Stimulated activated CD8-positive, alpha-beta memory T cell treated with anti-CD3 and anti-CD28 coated beads, Interleukin-15, amount 100 ng/mL, for 48 hours (primary cell): ENCODE measurements around the gene GTF3A.
"Not testable (repeated sequence)": the region's sequence is repeated elsewhere in the genome, so short reads cannot be mapped to it uniquely, and the experiment has no call there.

Experiments
- DNase-seq, 2 donors: peaks; one replicate each; pipeline ENCODE4 v3.0.0-alpha.2; 2020; ENCODE audit warnings: low read depth in 2 of 2

GTF3A gene

GRCh38 chr13:27424246-27425157 is at the start of gene GTF3A:
Gene GTF3A (plus strand): TSS chr13:27424619.
- peak; percentile 82 to 83 for DNase-seq

GRCh38 chr13:27374650-27375049 is 49.8 kb upstream of the GTF3A start:
- DNase-seq, result peak in 1 of 2 donors; percentile 30

- DNase-seq, result no peak
Measured at GRCh38 chr13:27375686-27376326, 48.6 kb upstream of the GTF3A start.

- no peak for DNase-seq
Measured at GRCh38 chr13:27379126-27379525, 45.3 kb upstream of the GTF3A start.

GRCh38 chr13:27379694-27380641 is 44.5 kb upstream of the GTF3A start:
- DNase-seq, result peak; percentile 23 to 44

GRCh38 chr13:27381601-27382000 is 42.8 kb upstream of the GTF3A start:
- DNase-seq, result no peak

- no peak for DNase-seq
Measured at GRCh38 chr13:27383104-27383921, 41.1 kb upstream of the GTF3A start.

- DNase-seq, result no peak
Measured at GRCh38 chr13:27384285-27384684, 40.1 kb upstream of the GTF3A start.

GRCh38 chr13:27388241-27388640 is 36.2 kb upstream of the GTF3A start:
- DNase-seq, result no peak

GRCh38 chr13:27389891-27390290 is 34.5 kb upstream of the GTF3A start:
- DNase-seq, result no peak

- DNase-seq, result no peak
Measured at GRCh38 chr13:27391471-27391870, 32.9 kb upstream of the GTF3A start.

GRCh38 chr13:27393101-27393500 is 31.3 kb upstream of the GTF3A start:
- DNase-seq, result no peak

- DNase-seq, result no peak
Measured at GRCh38 chr13:27395007-27395510, 29.4 kb upstream of the GTF3A start.

- DNase-seq, result no peak
Measured at GRCh38 chr13:27396252-27396846, 28.1 kb upstream of the GTF3A start.

- no peak for DNase-seq
Measured at GRCh38 chr13:27398360-27398759, 26.1 kb upstream of the GTF3A start.

GRCh38 chr13:27400405-27400804 is 24.0 kb upstream of the GTF3A start:
- DNase-seq, result not testable (repeated sequence)

- no peak for DNase-seq
Measured at GRCh38 chr13:27401210-27401609, 23.2 kb upstream of the GTF3A start.

GRCh38 chr13:27403203-27403678 is 21.2 kb upstream of the GTF3A start:
- DNase-seq, result no peak

GRCh38 chr13:27403727-27404385 is 20.6 kb upstream of the GTF3A start:
- no peak for DNase-seq

- no peak for DNase-seq
Measured at GRCh38 chr13:27404680-27405079, 19.7 kb upstream of the GTF3A start.
